Esophagus muscularis mucosa (tissue), 3 donors: ENCODE measurements around the gene GALNT18.

Experiments
- POLR2A ChIP-seq: fragments of 450-650 bp; IDR thresholded peaks from one replicate; pipeline ENCODE4 v1.6.1; 2017; ENCODE audit warnings: antibody characterized with exemption, moderate library complexity, mild to moderate bottlenecking, low read depth
- POLR2AphosphoS5 ChIP-seq, 2 donors: sonication (generic); formaldehyde crosslinking; IDR thresholded peaks; one replicate each; pipeline ENCODE4 v1.6.1; 2017; ENCODE audit warnings: antibody characterized with exemption in 2 of 2
- TF ChIP-seq, protein P1 (sequence below), 3 experiments: fragments of 200-600 bp in 2 of 3; fragments of 450-650 bp in 1 of 3; sonication (generic) in 2 of 3; IDR thresholded peaks; one replicate each; pipeline ENCODE4 v1.5.1; 2017 to 2019; ENCODE audit warnings: antibody characterized with exemption in 3 of 3, mild to moderate bottlenecking in 2 of 3, moderate library complexity in 1 of 3

DNA sequence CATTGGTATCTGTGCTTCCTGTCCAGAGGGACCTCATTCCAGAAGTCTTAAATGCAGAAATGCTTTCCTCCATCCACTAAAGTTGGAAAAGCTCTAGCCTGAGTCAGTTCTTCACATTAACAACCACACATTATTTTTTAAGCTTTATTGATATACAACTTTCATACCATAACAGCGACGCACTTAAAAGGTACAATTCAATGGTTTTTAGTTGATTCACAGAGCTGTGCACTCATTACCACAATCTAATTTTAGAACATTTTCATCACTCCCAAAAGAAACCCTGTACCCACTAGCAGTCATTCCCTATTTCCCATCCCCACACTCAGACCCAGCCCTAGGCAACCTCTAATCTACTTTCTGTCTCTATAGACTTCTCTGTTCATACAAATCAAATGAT, 27.6 kb downstream of the GALNT18 start:
- TF ChIP-seq, protein P1, sequence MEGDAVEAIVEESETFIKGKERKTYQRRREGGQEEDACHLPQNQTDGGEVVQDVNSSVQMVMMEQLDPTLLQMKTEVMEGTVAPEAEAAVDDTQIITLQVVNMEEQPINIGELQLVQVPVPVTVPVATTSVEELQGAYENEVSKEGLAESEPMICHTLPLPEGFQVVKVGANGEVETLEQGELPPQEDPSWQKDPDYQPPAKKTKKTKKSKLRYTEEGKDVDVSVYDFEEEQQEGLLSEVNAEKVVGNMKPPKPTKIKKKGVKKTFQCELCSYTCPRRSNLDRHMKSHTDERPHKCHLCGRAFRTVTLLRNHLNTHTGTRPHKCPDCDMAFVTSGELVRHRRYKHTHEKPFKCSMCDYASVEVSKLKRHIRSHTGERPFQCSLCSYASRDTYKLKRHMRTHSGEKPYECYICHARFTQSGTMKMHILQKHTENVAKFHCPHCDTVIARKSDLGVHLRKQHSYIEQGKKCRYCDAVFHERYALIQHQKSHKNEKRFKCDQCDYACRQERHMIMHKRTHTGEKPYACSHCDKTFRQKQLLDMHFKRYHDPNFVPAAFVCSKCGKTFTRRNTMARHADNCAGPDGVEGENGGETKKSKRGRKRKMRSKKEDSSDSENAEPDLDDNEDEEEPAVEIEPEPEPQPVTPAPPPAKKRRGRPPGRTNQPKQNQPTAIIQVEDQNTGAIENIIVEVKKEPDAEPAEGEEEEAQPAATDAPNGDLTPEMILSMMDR (IDR thresholded peaks at IDR 0.05), result no peak
- TF ChIP-seq POLR2A, result no peak
- TF ChIP-seq POLR2AphosphoS5 (IDR thresholded peaks at IDR 0.05), result no peak
